GM18511 (cell line): Measurements from ENCODE around the gene DKK3.

Source experiments
- ATAC-seq: cut with Tn5 transposase; IDR thresholded peaks from one replicate; pipeline ENCODE4 v1.9.1; 2021; ENCODE audit warnings: mild to moderate bottlenecking, moderate library complexity; ENCODE audit not compliant: unreplicated experiment

The DKK3 gene

DNA sequence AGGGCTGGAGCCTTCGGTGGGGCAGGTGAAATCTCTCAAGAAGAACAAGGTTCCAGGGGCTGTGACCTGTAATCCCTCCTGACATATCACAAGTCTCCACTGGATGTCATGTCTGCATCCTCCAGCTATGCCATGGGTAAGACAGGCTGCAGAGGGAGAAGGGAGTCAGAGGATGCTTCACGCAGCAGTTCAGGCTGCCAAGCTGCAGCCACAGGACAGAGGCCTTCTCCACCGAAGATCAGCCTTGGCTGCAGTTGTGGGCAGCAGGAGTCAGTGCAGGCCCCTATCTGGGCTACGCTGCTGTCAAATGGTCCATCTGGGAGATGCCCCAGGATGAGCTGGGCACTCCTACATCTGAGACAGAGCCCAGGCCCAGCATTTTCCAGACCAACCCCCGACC is 25.0 kb downstream of the DKK3 start:
- ATAC-seq: no peak

DNA sequence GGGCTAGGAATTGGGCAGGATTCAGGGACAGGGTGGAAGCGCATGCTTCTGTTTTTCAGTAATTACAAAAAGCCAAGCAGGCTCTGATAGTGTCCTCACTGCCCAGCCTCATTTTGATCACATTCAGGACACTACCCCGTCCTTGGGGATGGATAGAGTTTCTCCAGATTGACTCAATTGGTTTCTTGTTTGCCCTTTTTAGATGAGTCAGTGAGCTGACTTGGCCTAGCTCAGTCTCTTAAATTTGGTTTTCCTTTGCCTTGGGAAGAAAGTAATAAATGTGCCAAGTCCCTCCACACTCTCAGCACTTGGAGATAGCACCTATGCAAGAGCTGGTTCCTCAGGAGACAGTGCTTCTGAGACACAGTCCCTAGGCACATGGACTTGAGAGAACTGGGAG is 25.5 kb downstream of the DKK3 start:
- no peak for ATAC-seq

DNA sequence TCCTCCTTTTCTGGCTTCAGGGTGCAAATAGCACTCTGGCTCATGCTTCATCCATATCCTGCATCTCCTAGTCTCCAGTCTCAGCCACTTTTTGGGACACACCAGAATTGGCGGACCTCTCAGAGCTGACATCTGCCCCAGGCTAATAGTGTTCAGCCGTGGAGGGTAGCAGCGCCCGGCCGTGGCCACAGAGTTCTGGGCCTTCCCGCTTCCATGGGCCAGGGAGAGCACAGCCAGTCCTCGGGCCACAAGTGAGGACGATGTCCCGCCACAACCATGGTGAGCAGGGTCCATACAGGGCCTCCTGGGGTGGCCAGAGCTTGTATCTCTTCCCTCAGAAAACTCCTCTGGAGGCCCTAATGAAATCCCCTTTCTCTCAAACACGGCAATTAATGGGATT is 26.0 kb downstream of the DKK3 start:
- ATAC-seq: no peak

DNA sequence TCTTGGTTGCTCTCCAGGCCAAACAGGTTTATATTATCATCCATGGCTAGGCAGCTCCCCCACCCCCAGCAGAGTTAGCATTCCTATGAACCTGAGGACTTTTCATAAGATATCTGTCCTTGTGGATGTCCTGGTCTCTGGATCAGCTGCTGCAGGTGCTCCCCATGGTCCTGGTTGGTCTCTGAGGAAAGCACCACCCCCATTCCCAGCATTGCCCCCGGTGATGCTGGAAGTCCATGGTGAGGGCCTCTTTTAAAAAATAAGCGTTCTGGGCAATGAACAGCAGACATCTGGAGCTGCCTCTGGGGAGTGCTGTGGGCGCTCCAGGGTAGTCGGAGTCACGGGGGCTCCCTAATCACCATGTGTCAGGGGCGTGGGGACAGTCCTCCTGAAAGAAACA is 26.6 kb downstream of the DKK3 start:
- no peak for ATAC-seq

DNA sequence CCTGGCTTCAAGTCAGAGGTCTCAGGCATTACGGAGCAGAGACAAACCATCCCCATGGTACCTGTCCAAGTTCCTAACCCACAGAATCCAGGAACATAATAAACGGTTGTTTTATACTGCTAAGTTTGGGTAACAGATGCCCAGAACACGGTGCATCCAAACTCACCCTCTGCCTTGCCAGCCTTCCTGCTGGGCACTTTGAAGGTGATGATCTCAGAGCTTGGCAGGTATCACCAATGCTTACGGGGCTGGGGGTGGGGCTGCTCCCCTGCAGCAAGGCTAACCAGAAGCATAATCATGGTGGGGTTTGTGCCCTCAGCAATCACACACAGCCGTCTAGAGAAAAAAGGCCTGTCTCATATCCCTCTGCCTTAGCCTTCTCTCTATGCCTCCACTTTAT is 27.1 kb downstream of the DKK3 start:
- ATAC-seq: no peak

DNA sequence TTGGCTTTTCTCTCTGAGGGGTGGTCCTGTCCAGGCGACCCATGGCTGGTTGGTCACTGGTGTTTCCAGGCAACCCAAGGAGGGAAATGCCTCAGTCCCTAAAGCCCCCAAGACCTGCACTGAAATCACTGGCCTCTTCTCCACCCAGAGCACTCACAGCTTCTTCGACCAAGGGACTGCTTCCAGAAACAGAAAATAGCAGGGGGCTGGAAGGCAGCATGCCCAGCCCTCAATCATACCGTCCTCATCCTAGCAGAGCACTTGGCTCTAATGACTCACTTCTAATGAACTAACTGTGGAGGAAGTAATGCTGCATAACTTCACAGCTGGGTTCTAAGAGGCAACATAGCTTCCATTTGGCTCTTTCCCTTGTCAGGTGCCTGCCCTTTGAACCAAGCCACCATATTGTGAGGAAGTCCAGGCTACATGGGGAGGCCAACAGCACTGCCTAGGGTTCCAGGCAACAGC is 27.6 kb downstream of the DKK3 start:
- no peak for ATAC-seq

DNA sequence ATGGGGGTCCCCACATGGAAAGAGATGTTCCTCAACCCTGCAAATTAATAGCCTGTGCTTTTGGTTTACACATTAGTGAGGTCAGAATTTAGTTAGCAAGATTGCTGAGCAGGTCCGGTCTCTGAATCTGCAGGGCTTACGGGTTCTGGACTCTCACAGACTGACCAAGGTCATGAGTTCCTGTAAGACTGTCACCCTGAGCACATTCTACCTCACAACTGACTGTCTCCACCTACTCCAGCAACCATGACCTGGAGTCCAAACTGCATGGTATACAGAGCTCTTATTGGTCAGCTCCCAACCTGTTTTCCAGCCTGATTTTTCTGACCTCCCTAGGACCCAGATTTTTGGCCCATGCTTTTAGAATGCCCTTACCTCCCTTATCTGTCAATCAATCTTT is 28.2 kb downstream of the DKK3 start:
- ATAC-seq: no peak

DNA sequence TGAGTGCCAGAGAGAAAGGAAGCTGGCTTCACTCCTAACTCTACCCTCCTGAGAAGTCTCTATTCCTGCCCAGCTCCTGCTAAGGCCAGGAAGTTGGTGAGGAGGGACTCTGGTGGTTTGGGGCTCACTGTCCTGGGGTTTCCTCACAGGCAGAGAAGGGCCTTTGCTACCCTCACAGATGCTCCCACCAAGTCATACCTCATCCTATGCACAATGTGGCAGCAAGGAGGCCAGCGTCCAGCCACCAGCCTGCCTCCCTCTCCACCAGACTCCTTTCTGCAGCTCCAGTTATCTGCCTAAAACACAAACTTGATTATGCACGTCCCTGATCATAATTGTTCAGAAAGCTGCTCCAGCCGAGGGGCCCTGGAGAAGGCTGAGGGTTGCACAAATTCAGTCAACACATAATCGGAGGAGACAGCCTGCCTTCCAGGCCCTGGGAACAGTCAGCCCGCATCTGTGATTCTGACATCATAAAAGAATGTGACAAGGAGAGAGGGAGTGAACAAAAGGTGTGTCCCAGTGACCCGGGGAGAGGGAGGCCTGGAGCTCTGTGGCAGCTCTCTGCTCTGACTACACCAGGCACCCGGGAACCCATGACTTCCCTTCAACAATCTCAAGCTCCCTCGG is 28.8 kb downstream of the DKK3 start:
- ATAC-seq: no peak

DNA sequence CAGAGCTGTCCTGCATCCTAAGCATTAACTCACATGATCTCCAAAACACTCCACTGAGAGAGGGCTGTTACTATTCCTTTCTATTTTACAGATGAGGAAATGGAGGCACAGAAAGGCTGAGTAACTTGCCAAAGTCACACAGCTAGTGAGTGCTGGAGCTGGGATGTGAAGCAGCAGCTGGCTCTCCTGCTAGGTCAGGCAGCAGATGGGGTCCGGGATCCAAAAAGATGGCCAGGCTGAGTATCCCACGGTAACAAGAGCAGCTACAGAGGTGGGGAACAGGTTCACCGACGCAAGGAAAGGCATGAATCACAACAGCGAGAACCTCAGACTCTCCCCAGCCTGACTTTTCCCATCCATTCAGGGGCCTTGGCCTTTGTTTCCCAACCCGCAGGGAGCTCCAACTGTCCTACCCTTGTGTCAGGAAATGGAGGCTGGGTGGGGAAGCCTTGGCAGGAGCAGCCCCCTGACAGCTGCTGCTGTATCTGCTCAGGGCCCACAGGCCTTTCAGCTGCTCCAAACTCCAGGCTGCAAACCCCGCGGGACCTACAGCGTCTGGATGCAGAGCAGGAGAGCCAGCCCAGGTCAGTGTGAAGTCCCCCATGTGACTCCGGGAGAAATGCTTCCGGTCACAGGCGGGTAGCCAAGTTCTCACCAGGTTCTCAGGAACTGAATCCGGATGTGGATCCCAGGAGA is 29.5 kb downstream of the DKK3 start:
- ATAC-seq: no peak

DNA sequence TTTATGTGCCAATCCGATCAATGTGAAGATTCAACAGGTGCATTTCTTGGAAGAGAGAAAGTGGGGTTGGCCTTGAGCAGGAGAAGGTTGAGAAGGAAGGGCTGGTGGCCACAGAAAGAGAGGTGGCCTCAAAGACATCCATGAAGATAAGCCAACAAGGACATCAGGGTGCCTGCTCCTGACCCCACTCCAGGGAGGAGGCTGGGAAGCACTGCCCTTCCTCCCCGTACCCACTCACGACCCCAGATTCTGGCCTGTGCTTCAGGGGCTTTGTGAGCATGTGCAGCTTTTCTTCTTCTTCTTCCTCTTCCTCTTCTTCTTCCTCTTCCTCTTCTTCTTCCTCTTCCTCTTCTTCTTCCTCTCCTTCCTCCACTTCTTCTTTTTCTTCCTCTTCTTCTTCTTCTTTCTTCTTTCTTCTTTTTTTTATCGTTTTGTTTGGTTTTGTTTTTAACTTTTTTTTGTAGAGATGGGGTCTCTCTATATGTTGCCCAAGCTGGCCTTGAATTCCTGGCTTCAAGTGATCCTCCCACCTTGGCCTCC is 30.3 kb downstream of the DKK3 start:
- ATAC-seq: no peak

DNA sequence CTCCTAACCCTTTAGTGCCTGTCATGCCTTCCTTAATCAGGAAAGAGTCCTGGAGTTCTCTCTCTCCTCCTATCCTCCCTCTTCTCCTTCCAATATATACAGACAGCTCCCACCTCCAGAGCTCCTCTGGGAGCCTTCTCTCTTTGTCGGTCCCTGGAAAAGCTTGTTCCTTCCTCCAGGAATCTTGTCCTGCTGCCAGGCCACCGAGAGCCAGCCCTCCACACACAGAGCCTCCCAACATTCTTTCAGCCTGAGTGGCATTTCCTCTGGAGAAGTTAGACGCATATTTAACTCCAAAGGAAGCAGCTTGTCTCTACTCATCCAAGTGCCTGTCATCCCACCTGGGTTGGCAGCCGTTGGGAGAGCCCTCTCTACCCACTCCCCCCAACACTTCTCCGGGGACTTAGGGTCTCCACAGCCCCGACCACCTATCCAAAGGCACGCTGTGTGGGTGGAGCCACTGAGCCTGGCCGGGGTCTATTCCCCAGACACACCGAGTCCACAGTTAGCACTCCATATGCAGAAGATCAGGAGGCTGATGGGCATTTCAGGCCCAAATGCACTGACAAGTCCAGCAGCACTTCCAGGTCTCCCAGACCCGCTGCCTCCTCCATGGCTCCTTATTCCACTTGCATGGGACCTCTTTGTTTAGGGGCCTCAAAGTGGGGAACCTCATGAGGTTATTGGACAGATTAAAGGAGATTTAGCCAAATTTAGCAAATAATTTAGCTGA is 31.1 kb downstream of the DKK3 start:
- no peak for ATAC-seq

DNA sequence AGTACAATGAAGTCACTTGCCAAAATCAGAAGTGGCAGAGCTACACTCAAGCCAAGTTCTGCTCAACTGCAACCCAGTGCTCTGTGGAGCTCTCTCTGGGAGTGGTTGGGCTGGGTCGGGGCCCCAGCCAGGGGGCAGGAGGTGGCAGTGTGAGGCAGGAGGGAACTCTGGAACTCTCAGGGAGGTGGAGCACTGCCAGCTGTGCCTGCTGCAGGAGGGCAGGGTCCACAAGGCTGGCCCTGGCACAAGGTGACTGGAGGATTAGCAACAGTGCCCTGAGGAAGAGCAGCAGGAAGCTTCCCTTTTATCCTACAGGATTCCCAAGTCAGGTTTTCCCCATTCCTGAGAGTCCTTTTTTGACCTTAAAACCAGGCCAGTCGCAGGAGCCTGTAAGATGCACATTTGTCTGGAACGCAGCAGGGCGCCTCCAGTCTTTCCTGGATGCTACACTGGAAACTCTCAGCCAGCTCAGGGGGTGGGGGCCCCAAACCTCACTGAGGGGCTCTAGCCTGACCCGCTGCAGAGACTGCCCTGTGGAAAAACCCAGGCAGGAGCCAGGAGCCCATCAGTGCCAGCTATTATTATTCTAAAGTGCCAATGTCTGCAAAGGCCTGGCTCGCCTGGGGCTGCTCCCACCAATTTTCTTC is 31.8 kb downstream of the DKK3 start:
- ATAC-seq: no peak

DNA sequence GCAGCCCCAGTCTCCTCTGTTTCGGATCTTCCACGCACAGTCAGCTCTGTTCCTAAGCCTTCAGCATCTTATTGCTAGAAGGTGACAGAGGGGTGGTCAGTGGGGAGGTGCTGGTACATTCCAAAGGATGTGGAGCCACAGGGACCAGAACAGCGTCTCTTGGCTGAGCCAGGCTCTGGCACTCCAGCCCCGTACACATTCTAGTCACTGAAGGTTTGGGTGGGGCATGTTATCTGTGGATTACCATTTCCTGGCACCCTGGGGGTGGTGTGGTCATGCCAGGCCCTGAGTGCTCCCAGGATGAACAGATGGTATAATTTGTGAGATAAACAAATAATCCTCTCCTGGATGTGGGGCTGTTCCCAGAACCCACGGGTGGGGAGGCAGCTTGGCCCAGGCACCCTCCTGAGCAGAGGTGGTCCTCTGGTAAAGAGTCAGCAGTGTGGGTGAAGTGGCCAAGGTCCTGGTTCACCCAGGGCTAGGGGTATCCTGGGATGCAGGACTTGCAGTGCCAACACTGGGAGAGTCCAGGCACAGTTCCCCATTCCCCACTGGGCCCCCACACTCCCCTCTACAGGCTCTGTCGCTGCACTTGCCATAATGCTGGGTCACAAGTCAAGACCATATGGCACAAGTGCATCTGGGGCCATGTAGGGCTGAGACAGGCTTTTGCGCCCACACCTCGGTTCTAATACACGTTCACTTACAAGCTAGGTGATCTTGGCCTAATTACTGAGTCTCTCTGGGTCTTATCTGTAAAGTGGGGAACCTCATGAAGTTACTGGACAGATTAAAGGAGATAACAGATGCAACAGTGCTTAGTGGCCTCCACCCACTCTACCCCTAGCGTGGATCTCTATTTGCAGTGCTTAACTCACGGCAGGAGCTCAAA is 33.0 kb downstream of the DKK3 start:
- no peak for ATAC-seq

DNA sequence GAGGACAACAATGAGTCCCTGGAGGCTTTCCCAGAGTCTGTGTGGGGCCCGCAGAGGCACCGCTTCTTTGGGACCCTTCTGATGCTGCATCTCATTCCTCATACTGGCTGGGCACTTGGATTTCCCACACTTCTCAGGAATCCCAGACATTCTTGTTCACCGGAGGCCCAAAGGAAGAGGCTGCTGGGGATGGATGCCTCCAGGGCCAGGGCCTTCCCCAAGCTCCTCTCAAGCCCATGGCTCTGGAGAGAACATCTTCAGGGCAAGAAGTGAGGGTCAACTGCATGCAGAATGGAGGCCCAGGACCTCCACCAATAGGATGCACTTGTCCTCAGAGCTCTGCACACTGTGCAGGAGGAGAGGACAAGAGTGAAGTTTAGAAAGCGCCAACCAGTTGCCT is 34.6 kb downstream of the DKK3 start:
- no peak for ATAC-seq

DNA sequence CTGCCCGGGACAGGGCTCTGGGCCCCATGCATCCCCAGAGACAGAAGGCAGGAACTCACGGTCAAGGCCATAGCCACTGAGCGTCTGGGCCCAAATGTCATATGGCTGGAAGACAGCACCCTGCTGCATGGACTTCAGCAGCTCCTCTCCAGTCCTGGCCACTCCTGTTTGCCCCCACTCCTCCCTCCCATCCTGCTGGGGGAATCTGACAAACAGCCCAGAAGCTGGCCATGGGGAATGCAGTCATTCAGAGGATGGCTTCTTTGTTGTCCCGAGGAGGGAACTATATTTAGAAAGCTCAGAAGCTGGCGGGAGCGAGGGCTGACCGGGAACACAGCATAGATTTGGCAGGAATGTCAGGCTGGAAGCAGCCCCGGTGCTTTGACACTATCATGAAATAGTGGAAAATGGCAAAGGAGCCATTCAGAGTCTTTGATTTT is 35.0 kb downstream of the DKK3 start:
- ATAC-seq: no peak

DNA sequence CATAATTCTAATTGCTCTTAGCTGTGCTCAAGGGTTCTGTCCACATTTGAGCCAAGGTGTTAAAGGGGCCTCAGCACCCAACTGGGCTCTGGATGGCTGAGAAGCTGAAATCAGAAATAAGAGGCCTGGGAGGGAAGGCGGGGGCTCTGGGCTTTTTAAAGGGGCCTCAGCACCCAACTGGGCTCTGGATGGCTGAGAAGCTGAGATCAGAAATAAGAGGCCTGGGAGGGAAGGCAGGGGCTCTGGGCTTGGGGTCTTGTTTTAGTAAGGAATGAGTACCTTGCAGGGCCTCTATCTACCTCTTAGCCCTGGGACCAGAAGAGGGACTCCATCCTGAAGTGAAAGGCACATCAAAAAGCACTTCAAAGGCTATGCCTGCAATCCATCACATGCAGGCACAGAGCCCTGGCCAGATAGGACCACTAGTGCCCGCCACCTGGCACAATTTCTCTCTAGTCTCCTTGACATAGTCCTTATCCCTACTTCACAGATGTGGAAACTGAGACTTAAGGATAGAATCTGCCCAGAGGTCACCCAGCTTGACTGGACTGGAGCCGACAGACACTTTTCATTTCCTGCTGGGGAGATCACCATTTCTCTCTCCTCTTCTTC is 35.6 kb downstream of the DKK3 start:
- ATAC-seq: no peak

DNA sequence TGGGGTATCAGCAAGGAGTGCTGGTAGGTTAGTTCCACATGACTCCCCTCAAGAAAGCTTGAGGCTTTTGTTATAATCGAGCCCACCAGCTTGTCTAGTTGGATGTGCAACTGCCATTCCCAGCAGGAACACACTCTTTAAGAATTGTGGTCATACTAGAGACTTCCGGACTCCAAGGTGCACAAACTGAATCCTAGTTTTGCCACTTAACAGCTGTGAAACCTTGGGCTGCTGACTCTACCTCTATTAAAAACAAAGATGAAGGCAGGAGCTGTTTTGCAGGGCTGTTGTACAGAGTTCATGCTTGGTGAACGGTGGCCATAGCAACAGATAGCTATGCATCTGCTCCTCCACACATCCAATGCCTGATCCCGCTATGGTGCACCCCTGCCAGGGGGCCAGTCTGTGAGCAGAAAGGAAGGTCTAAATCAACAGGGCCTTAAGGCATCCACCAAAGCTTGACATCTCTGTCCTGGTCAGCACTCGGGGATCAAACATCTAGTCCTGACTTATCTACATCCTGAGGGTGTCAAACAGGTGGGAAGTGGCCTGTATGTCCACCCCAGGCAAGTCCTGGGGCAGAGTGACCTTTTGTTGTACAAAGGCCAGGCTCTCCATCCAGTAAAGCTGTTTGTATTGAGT is 36.4 kb downstream of the DKK3 start:
- no peak for ATAC-seq

DNA sequence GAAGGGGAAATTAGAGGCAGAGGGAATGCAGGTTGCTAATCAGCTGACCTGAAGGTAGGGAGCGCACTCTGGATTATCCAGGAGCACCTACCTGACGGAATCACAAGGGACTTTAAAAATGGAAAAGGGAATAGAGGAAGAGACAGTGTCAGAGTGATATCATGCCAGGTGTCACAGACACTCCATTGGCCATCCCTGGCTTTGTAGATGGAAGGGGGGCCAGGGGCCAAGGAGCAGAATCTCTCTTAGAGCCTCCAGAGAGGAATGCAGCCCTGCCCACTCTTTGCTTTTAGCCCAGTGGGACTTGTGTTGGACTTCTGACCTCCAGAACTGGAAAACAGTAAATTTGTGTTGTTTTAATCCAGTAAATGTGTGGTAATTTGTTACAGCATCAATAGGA is 37.9 kb downstream of the DKK3 start:
- no peak for ATAC-seq
